Measurements from ENCODE around the gene TNNT3.

DNA sequence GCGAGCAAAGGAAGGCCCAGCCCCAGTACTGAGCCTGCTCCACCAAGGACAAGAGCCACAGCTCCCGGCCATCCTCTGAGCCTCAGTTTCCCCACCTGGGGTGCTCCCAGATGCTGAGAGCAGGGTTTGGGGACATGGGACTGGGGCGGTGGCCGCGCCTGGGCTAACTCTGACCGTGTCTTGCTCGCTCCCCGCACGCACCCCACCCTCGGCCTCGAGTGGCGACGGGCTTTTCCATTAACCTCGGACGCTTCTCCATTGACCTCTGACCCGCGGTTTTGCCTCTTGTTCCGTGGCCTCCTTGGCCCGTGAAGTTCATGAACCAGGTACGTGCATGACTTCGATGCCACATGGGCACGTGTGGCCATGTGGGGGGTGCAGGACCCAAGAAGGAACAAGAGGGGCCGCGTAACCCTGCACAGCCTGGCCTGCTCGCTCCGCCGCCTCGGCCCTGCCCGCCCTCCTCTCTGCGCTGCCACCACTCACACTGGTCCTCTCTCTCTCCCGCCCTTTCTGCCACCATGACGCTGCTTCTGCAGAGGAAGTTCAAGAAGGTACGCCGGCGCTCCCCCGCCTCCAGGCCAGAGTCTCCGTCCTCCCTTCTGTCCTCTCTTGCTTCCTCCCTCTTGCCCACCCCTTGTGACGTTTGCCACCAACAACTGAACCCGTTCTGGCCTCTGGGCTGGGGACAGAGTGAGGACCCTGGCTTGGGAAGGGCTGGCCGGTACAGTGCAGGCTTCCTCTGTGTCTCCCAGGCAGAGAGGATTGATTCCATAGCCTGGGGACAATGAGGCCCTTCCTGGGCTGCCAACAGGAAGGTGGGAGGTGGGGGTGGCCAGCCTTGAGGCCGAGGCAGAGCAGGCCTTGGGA lies 6.9 kb downstream of the TNNT3 start:
- TF ChIP-seq CTCF (conservative IDR thresholded peaks at IDR 0.05; ENCODE audit: low read length): no peak
- no peak for TF ChIP-seq EZH2phosphoT487 (IDR thresholded peaks at IDR 0.05; ENCODE audit: borderline replicate concordance, low read depth, low read length)
